ENCODE measurements around the gene PPP1R10.

The PPP1R10 gene

GRCh38 chr6:30654798-30655742 is 38.0 kb upstream of the PPP1R10 start:
- no peak for DNase-seq (ENCODE audit: low spot score)

GRCh38 chr6:30651143-30651542 is 34.1 kb upstream of the PPP1R10 start:
- Histone ChIP-seq H3K27ac (no peak overlapping the region), H3K4me3 (no peak overlapping the region)
- DNase-seq (ENCODE audit: low spot score): no peak
- no peak for TF ChIP-seq CTCF (IDR thresholded peaks at IDR 0.05)

More at GRCh38 chr6:30654798-30655742, 38.0 kb upstream of the PPP1R10 start:
- Histone ChIP-seq H3K4me3 (no peak overlapping the region), H3K27ac (no peak overlapping the region)
- TF ChIP-seq CTCF (IDR thresholded peaks at IDR 0.05): no peak

GRCh38 chr6:30647242-30648116 is 30.4 kb upstream of the PPP1R10 start:
- DNase-seq (ENCODE audit: low spot score): peak; percentile 76
- H3K27ac ChIP-seq: peak overlapping the region; percentile 70 to 96
- no peak for TF ChIP-seq CTCF (IDR thresholded peaks at IDR 0.05)
- H3K4me3 ChIP-seq: peak overlapping the region; percentile 100

- peak; percentile 89 for DNase-seq (ENCODE audit: low spot score)
- TF ChIP-seq CTCF (IDR thresholded peaks at IDR 0.05): no peak
- peak within 1 kb of the TSS; percentile 100 for H3K4me3 ChIP-seq
- H3K27ac ChIP-seq: peak within 1 kb of the TSS; percentile 70 to 96
Observed at GRCh38 chr6:30646450-30647241, 29.6 kb upstream of the PPP1R10 start, which contains the start of gene C6orf136. C6orf136 (plus strand) TSS chr6:30647133; CDS start chr6:30647232, 99 bp downstream.

GRCh38 chr6:30645989-30646388 is 28.9 kb upstream of the PPP1R10 start:
- no peak for DNase-seq (ENCODE audit: low spot score)
- Histone ChIP-seq H3K27ac (no peak overlapping the region), H3K4me3 (no peak overlapping the region)
- no peak for TF ChIP-seq CTCF (IDR thresholded peaks at IDR 0.05)

- Histone ChIP-seq H3K27ac (no peak overlapping the region), H3K4me3 (no peak overlapping the region)
- no peak for TF ChIP-seq CTCF (IDR thresholded peaks at IDR 0.05)
- DNase-seq (ENCODE audit: low spot score): no peak
Observed at GRCh38 chr6:30644769-30645168, 27.7 kb upstream of the PPP1R10 start.
